ENCODE results near the gene WDR6. TPM values are rescaled to one million over a fixed set of nuclear protein-coding genes. Genes with fewer than 3 reads are reported as not detected.

WDR6 gene
- total and polyA plus RNA-seq, 4 donors, result 29.4 to 50.9 (median 47.0) TPM

- TF ChIP-seq CTCF (IDR thresholded peaks at IDR 0.05; ENCODE audit: low read depth, low read length, missing input control) (no peak), HNF4G (IDR thresholded peaks at IDR 0.05) (no peak), RAD21 (IDR thresholded peaks at IDR 0.05) (no peak), JUND (IDR thresholded peaks at IDR 0.05) (no peak)
These were observed 25.2 kb upstream of the WDR6 start (continued) for GRCh38 chr3:48982016-48982415.

- H3K36me3 ChIP-seq (ENCODE audit: control insufficient read depth in 4 of 4, insufficient read depth in 3 of 4, low read depth in 1 of 4, low read length in 3 of 4), result peaks cover 14 to 66% (median 51%) of the 10 kb centered on the region in 4 donors
These were observed 24.5 kb upstream of the WDR6 start for GRCh38 chr3:48982686-48983085.

More at GRCh38 chr3:48982686-48983085, 24.5 kb upstream of the WDR6 start:
- no peak for TF ChIP-seq SP1 (IDR thresholded peaks at IDR 0.05)
- TF ChIP-seq ATF3 (IDR thresholded peaks at IDR 0.05), result no peak
- TF ChIP-seq ZBTB33 (IDR thresholded peaks at IDR 0.05), result no peak
- TF ChIP-seq JUND (IDR thresholded peaks at IDR 0.05), result no peak
- no peak for TF ChIP-seq GABPA (IDR thresholded peaks at IDR 0.05 in 1 of 2, conservative IDR thresholded peaks at IDR 0.05 in 1 of 2)
- TF ChIP-seq FOXA2 (IDR thresholded peaks at IDR 0.05), result no peak
- TF ChIP-seq FOXA1 (IDR thresholded peaks at IDR 0.05), result no peak
- TF ChIP-seq NR2F2 (IDR thresholded peaks at IDR 0.05), result no peak
- TF ChIP-seq YY1 (IDR thresholded peaks at IDR 0.05), result no peak
- TF ChIP-seq RXRA (IDR thresholded peaks at IDR 0.05), result no peak
- no peak for TF ChIP-seq MAX (IDR thresholded peaks at IDR 0.05)
- no peak for TF ChIP-seq REST (IDR thresholded peaks at IDR 0.05)
- TF ChIP-seq RAD21 (IDR thresholded peaks at IDR 0.05), result no peak
- no peak for TF ChIP-seq HNF4G (IDR thresholded peaks at IDR 0.05)
- no peak for TF ChIP-seq CTCF (IDR thresholded peaks at IDR 0.05; ENCODE audit: low read depth, low read length, missing input control)
- no peak for TF ChIP-seq EGR1 (IDR thresholded peaks at IDR 0.05; ENCODE audit: low read depth in 2 of 2)
- no peak for TF ChIP-seq TAF1 (conservative IDR thresholded peaks at IDR 0.05)
- no peak for TF ChIP-seq HNF4A (conservative IDR thresholded peaks at IDR 0.05)
- H3K4me3 ChIP-seq (ENCODE audit: low read depth in 1 of 3, low read length in 3 of 3), result no peak overlapping the region
- 87% methylated on average over 5 of the region's 5 CpGs for WGBS
- no peaks in the 10 kb centered on the region for H3K9me3 ChIP-seq (ENCODE audit: control insufficient read depth in 4 of 4, low read length in 3 of 4)
- H3K27ac ChIP-seq (ENCODE audit: low read depth in 1 of 2, low read length in 2 of 2), result no peak overlapping the region
- no peak overlapping the region for H3K9ac ChIP-seq (ENCODE audit: low read depth in 1 of 2, low read length in 2 of 2)
- no peaks in the 10 kb centered on the region for H3K4me1 ChIP-seq (ENCODE audit: control insufficient read depth in 4 of 4, insufficient read depth in 4 of 4, low read length in 3 of 4)
- DNase-seq (ENCODE audit: low spot score), result no peak
- no peaks in the 10 kb centered on the region for H3K27me3 ChIP-seq (ENCODE audit: control insufficient read depth in 4 of 4, insufficient read depth in 4 of 4, low read length in 3 of 4)

Data from liver (tissue), 9 donors.